Neural cell (in vitro differentiated cells): ENCODE measurements around the gene CD40. TPM values are rescaled to one million over a fixed set of nuclear protein-coding genes. Genes with fewer than 3 reads are reported as not detected.

Source experiments
- H2AFZ ChIP-seq: fragments of 200-600, 300-800 bp; sonication (generic), shearing (Covaris generic); 2 replicates; pipeline ENCODE4 v1.6.0; 2014; ENCODE audit warnings: low read depth, mild to moderate bottlenecking, antibody characterized with exemption, low read length, moderate library complexity
- H3F3A ChIP-seq: fragments of 200-600 bp; shearing (Covaris generic); 2 replicates; pipeline ENCODE4 v1.6.1; 2016; ENCODE audit warnings: mild to moderate bottlenecking, moderate library complexity, mixed read lengths, antibody characterized with exemption, low read length; ENCODE audit not compliant: insufficient read depth, poor library complexity, severe bottlenecking
- H3K27ac ChIP-seq: fragments of 200-600, 300-800 bp; sonication (generic), shearing (Covaris generic); 2 replicates; pipeline ENCODE4 v1.5.1; 2014; ENCODE audit warnings: mild to moderate bottlenecking, low read length, moderate library complexity
- H3K27me3 ChIP-seq: fragments of 300-800, 200-600 bp; sonication (generic), shearing (Covaris generic); 2 replicates; pipeline ENCODE4 v1.6.0; 2014; ENCODE audit warnings: mild to moderate bottlenecking, low read depth, low read length, moderate library complexity; ENCODE audit not compliant: insufficient read depth
- H3K36me3 ChIP-seq: fragments of 300-800, 200-600 bp; sonication (generic), shearing (Covaris generic); 2 replicates; pipeline ENCODE4 v1.5.1; 2014; ENCODE audit warnings: mild to moderate bottlenecking, antibody characterized with exemption, low read length, moderate library complexity; ENCODE audit not compliant: insufficient read depth
- H3K4me2 ChIP-seq: fragments of 300-800, 200-600 bp; sonication (generic), shearing (Covaris generic); 2 replicates; pipeline ENCODE4 v1.6.0; 2014; ENCODE audit warnings: mild to moderate bottlenecking, low read length
- H3K4me3 ChIP-seq: fragments of 300-800, 200-600 bp; sonication (generic), shearing (Covaris generic); 2 replicates; pipeline ENCODE4 v1.5.1; 2014; ENCODE audit warnings: mild to moderate bottlenecking, low read length, moderate library complexity
- H3K79me2 ChIP-seq: fragments of 200-600 bp; shearing (Covaris generic); replicated peaks from 2 replicates; pipeline ENCODE4 v1.6.0; 2014; ENCODE audit warnings: mild to moderate bottlenecking, low read length, moderate library complexity; ENCODE audit not compliant: insufficient read depth
- H3K9ac ChIP-seq: fragments of 300-800, 200-600 bp; sonication (generic), shearing (Covaris generic); 2 replicates; pipeline ENCODE4 v1.6.1; 2016; ENCODE audit warnings: mild to moderate bottlenecking, low read length, mixed read lengths
- H3K9me2 ChIP-seq: fragments of 200-600 bp; shearing (Covaris generic); 2 replicates; pipeline ENCODE4 v1.6.1; 2016; ENCODE audit warnings: mild to moderate bottlenecking, low read length, mixed read lengths; ENCODE audit not compliant: insufficient read depth
- H3K9me3 ChIP-seq: fragments of 200-600, 300-800 bp; sonication (generic), shearing (Covaris generic); 2 replicates; pipeline ENCODE4 v1.6.1; 2016; ENCODE audit warnings: mild to moderate bottlenecking, mixed run types, low read length, moderate library complexity, mixed read lengths
- H4K20me1 ChIP-seq: fragments of 200-600 bp; shearing (Covaris generic); 2 replicates; pipeline ENCODE4 v1.6.1; 2016; ENCODE audit warnings: mild to moderate bottlenecking, mixed run types; ENCODE audit not compliant: insufficient read depth
- EP300 ChIP-seq: fragments of 450-650 bp; conservative IDR thresholded peaks from 2 replicates; pipeline ENCODE4 v1.6.1; 2014; ENCODE audit warnings: antibody characterized with exemption, mild to moderate bottlenecking, moderate library complexity; ENCODE audit not compliant: poor library complexity, severe bottlenecking
- EZH2 ChIP-seq: fragments of 200-600, 300-800 bp; shearing (Covaris generic), sonication (generic); IDR thresholded peaks from 2 replicates; pipeline ENCODE4 v1.6.1; 2014; ENCODE audit warnings: antibody characterized with exemption, low read length, borderline replicate concordance, mild to moderate bottlenecking; ENCODE audit not compliant: insufficient read depth, poor library complexity, severe bottlenecking
- MXI1 ChIP-seq: fragments of 450-650 bp; conservative IDR thresholded peaks from 2 replicates; pipeline ENCODE4 v1.6.1; 2014; ENCODE audit warnings: antibody characterized with exemption, mild to moderate bottlenecking; ENCODE audit not compliant: poor library complexity, severe bottlenecking
- POLR2AphosphoS5 ChIP-seq: IDR thresholded peaks from 2 replicates; pipeline ENCODE4 v1.6.1; 2012
- RAD21 ChIP-seq: fragments of 450-650 bp; conservative IDR thresholded peaks from 2 replicates; pipeline ENCODE4 v1.6.1; 2014; ENCODE audit warnings: antibody characterized with exemption, mild to moderate bottlenecking, moderate library complexity
- SMC3 ChIP-seq: fragments of 450-650 bp; conservative IDR thresholded peaks from 2 replicates; pipeline ENCODE4 v1.6.1; 2014; ENCODE audit warnings: antibody characterized with exemption, mild to moderate bottlenecking, moderate library complexity; ENCODE audit not compliant: poor library complexity
- TAF1 ChIP-seq: IDR thresholded peaks from 2 replicates; pipeline ENCODE4 v1.6.1; 2012; ENCODE audit warnings: low read depth
- polyA plus RNA-seq: library from polyadenylated mRNA; depleted of rRNA; stranded (reverse); fragments of >200 nt; gene quantifications from 2 replicates; pipeline ENCODE4 v1.2.3, GENCODE V29; 2014
- TF ChIP-seq, protein P1 (sequence below): IDR thresholded peaks from 2 replicates; pipeline ENCODE4 v1.6.1; 2012; ENCODE audit warnings: borderline replicate concordance
- TF ChIP-seq, protein P2 (sequence below): fragments of 450-650 bp; IDR thresholded peaks from 2 replicates; pipeline ENCODE4 v1.5.1; 2014; ENCODE audit warnings: antibody characterized with exemption, mild to moderate bottlenecking, moderate library complexity; ENCODE audit not compliant: poor library complexity, severe bottlenecking

CD40 gene
- polyA plus RNA-seq, 1 donor from 2014 or later = not detected

DNA sequence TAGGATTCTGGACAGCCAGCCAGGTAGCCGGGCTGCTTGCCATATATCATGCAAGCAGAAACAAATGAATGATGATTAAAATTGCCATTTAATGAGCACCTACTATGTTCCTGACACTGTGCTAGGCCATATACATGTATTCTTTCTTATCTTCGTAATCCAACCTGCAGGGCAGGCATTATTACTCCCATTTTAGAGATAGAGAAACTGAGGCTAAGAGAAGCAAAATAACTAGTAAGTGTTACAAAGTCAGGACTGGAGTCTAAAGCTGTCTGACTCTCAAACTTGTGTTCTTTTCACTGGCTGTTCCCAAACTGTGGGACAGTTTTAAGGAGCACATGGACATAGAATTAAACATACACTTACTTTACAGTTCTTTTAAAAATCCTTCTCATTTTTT lies 2.0 kb downstream of the CD40 start:
- Histone ChIP-seq H3K27me3 (no peaks in the 10 kb centered on the region), H3F3A (no peaks in the 10 kb centered on the region), H3K79me2 (no peaks in the 10 kb centered on the region), H4K20me1 (no peaks in the 10 kb centered on the region), H3K4me2 (no peak overlapping the region), H3K9me3 (no peaks in the 10 kb centered on the region), H3K9ac (no peak overlapping the region), H3K4me3 (no peak overlapping the region), H3K27ac (no peak overlapping the region), H3K9me2 (no peaks in the 10 kb centered on the region), H3K36me3 (no peaks in the 10 kb centered on the region), H2AFZ (no peak overlapping the region)
- TF ChIP-seq POLR2AphosphoS5 (no peak), TAF1 (no peak), SMC3 (no peak), RAD21 (no peak), MXI1 (no peak), EP300 (no peak), EZH2 (no peak)
- TF ChIP-seq, protein P1, sequence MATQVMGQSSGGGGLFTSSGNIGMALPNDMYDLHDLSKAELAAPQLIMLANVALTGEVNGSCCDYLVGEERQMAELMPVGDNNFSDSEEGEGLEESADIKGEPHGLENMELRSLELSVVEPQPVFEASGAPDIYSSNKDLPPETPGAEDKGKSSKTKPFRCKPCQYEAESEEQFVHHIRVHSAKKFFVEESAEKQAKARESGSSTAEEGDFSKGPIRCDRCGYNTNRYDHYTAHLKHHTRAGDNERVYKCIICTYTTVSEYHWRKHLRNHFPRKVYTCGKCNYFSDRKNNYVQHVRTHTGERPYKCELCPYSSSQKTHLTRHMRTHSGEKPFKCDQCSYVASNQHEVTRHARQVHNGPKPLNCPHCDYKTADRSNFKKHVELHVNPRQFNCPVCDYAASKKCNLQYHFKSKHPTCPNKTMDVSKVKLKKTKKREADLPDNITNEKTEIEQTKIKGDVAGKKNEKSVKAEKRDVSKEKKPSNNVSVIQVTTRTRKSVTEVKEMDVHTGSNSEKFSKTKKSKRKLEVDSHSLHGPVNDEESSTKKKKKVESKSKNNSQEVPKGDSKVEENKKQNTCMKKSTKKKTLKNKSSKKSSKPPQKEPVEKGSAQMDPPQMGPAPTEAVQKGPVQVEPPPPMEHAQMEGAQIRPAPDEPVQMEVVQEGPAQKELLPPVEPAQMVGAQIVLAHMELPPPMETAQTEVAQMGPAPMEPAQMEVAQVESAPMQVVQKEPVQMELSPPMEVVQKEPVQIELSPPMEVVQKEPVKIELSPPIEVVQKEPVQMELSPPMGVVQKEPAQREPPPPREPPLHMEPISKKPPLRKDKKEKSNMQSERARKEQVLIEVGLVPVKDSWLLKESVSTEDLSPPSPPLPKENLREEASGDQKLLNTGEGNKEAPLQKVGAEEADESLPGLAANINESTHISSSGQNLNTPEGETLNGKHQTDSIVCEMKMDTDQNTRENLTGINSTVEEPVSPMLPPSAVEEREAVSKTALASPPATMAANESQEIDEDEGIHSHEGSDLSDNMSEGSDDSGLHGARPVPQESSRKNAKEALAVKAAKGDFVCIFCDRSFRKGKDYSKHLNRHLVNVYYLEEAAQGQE = no peak
- TF ChIP-seq, protein P2, sequence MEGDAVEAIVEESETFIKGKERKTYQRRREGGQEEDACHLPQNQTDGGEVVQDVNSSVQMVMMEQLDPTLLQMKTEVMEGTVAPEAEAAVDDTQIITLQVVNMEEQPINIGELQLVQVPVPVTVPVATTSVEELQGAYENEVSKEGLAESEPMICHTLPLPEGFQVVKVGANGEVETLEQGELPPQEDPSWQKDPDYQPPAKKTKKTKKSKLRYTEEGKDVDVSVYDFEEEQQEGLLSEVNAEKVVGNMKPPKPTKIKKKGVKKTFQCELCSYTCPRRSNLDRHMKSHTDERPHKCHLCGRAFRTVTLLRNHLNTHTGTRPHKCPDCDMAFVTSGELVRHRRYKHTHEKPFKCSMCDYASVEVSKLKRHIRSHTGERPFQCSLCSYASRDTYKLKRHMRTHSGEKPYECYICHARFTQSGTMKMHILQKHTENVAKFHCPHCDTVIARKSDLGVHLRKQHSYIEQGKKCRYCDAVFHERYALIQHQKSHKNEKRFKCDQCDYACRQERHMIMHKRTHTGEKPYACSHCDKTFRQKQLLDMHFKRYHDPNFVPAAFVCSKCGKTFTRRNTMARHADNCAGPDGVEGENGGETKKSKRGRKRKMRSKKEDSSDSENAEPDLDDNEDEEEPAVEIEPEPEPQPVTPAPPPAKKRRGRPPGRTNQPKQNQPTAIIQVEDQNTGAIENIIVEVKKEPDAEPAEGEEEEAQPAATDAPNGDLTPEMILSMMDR = no peak

DNA sequence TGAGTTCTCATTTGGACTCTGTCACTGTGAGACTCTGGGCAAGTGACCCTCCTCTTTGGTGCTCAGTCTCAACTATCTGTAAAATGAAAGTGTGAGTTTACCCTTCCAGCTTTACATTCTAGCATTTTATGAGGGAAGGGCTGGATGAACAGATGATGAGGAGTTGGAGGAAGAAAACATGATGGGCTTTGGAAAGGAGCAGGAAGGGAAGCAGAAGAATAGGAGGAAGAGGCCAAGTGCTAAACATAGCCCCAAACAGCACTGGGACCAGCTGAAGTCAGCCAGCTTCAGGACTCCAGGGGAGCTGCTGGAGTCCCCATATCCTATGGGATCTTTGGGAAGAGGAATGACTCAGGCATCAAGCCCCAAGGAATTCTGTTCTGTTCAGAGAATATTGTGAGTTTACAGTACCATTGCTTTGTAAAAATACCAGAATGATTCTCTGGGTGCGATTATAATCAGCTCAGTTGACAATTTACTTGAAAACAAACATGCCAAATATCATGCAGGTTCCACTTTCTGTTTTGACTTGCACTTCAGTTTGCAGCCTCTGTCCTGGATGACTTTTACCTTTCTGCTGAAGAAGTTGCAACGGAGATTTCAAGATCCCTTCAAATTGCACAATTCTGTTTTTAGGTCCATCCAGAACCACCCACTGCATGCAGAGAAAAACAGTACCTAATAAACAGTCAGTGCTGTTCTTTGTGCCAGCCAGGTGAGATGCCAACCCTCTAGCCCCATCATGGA lies 3.2 kb downstream of the CD40 start:
- Histone ChIP-seq H3K36me3 (no peaks in the 10 kb centered on the region), H3K9me2 (no peaks in the 10 kb centered on the region), H3K27ac (no peak overlapping the region), H3K9me3 (no peaks in the 10 kb centered on the region), H3K4me2 (no peak overlapping the region), H3K27me3 (no peaks in the 10 kb centered on the region), H4K20me1 (no peaks in the 10 kb centered on the region), H3F3A (no peaks in the 10 kb centered on the region), H3K4me3 (no peak overlapping the region), H3K79me2 (no peaks in the 10 kb centered on the region), H3K9ac (no peak overlapping the region), H2AFZ (no peak overlapping the region)
- TF ChIP-seq EP300 = no peak
- no peak for TF ChIP-seq POLR2AphosphoS5
- TF ChIP-seq TAF1 = no peak
- TF ChIP-seq MXI1 = no peak
- TF ChIP-seq, protein P1 = no peak
- TF ChIP-seq EZH2 = no peak
